PC-3 (cell line): ENCODE results near the gene GRP.

Source experiments
- CTCF ChIP-seq: fragments of 300-600 bp; sonication (generic); conservative IDR thresholded peaks from 2 replicates; pipeline ENCODE4 v1.5.1; 2017; ENCODE audit warnings: antibody characterized with exemption, low read depth, mild to moderate bottlenecking, low read length
- EZH2 ChIP-seq: fragments of 300-600 bp; sonication (generic); IDR thresholded peaks from one replicate; pipeline ENCODE4 v1.6.1; 2017; ENCODE audit warnings: antibody characterized with exemption, mild to moderate bottlenecking, low read length; ENCODE audit not compliant: unreplicated experiment

DNA sequence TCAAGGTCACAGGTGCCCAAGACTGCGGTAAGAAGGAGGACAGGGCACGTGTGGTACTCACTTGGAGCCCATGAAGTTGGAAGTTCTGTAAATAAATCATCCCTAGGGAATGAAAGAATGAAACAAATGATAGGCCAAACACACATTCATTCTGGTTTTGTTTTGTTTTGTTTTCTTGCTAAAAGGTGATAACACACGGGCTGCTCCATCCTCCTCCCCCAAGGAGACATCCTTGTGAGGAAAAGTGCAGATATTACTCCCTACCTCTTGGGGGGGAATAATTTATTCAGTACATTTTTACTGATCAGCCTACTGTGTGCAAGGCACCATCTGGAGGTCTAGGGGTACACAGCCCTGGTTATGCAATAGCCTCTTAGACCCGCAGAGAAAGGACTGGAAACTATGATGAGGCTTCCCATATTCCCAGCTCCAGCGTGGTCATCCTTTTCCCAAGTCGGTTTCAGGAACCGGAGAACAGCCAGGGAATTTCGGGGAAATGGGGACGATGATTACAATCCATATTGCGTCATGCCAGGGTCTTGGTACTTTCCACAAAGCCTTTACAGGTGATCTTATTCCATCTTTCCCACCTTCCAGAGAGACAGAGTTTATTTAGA, 47.0 kb downstream of the GRP start:
- no peak for TF ChIP-seq CTCF
- no peak for TF ChIP-seq EZH2
